HG03095 (cell line): ENCODE data around the gene EXOC3L2.
"Not testable (repeated sequence)": the region's sequence is repeated elsewhere in the genome, so short reads cannot be mapped to it uniquely, and the experiment has no call there.

Source experiments
- ATAC-seq: cut with Tn5 transposase; IDR thresholded peaks from one replicate; pipeline ENCODE4 v1.9.1; 2021; ENCODE audit warnings: moderate library complexity; ENCODE audit not compliant: unreplicated experiment

EXOC3L2 gene

DNA sequence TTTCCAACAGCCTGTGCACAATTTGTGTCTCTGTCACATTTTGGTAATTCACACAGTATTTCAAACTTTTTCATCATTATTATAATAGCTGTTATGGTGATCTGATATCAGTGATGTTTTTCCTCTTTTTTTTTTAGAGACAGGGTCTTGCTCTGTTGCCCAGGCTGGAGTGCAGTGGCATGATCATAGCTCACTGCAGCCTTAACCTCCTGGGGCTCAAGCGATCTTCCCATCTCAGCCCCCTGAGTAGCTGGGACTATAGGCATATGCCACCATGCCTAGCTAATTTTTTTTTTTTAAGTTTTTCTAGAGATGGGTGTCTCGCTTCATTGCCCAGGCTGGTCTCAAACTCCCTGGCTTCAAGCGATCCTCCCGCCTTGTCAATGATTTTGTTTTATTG, 11.6 kb upstream of the EXOC3L2 start:
- ATAC-seq, result no peak

DNA sequence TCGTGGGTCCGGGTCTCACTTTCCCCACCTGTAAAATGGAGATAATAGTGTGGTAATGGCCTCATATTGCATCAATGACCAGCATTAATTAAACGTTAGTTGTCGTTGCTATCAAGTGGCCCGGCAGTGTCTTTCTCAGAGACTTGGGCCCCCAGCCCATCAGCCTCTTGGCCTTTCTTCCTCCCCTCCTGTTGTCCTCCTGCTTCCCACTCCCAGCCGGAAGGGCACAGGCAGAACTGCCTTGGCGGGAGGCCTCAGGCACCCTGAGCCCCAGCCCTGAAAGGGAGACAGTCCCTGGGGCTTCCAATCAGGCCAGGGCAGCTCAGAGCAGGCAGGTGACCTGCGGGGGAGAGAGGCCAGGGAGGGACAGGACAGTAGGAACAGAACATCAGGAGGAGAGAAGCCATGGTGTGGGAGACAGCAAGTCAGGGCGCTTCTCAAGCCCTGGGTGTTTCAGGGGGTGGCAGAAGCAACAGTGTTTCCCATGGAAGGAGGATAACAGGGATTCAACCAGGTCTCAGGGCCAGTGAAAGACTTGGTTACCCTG, 10.5 kb upstream of the EXOC3L2 start:
- no peak for ATAC-seq

DNA sequence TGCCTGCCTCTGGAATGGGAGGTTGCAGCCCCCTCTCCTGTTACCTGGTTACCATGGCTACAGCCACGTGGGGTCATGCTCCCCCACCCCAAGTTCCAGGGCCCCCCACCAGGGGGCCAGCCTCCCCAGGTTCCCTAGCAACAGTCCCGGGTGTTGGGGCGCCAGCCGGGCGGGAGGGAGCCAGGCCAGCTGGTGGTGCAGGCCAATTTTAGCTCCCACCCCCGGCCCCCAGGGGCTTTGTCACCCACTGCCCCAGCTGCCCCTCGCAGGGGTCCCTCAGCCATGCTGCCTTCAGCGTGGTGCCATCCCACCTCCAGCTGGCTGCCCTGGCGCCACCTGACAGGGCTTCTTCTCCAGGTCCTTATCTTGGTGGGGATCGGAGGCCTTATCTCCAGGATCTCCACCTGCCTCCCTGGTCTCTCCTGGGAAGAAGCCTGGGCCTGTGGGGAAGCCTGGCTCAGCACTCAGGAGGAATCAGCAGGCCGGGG, 8.9 kb upstream of the EXOC3L2 start:
- ATAC-seq, result no peak

DNA sequence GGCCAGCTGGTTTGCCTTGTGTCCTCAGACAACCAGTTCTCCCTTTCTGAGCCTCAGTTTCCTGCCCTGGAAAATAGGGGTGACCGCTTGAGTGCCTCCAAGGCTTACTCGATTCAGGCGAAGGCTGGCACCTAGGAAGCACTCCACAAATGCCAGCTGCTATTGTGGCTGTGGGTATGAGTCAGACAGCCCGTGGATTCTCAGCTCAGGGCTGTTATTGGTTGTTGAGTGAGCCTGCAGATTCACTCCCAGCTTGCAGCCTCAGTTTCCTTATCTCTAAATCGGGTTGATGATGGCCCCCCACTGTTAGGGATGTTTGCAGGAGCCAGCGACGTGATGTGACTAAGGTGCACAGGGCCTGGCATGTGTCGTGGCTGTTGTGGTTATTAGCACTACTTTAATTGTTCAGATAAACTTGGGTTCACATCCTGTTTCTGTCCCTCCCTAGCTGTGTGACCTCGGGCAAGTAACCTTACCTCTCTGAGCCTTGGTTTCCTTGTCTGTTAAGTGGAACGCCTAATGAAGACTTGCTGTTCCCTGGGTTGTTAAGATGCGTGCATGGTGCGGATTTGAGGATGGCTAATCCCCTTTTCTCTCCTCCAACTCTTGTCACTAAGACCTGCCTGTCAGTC, 8.3 kb upstream of the EXOC3L2 start:
- ATAC-seq, result no peak

DNA sequence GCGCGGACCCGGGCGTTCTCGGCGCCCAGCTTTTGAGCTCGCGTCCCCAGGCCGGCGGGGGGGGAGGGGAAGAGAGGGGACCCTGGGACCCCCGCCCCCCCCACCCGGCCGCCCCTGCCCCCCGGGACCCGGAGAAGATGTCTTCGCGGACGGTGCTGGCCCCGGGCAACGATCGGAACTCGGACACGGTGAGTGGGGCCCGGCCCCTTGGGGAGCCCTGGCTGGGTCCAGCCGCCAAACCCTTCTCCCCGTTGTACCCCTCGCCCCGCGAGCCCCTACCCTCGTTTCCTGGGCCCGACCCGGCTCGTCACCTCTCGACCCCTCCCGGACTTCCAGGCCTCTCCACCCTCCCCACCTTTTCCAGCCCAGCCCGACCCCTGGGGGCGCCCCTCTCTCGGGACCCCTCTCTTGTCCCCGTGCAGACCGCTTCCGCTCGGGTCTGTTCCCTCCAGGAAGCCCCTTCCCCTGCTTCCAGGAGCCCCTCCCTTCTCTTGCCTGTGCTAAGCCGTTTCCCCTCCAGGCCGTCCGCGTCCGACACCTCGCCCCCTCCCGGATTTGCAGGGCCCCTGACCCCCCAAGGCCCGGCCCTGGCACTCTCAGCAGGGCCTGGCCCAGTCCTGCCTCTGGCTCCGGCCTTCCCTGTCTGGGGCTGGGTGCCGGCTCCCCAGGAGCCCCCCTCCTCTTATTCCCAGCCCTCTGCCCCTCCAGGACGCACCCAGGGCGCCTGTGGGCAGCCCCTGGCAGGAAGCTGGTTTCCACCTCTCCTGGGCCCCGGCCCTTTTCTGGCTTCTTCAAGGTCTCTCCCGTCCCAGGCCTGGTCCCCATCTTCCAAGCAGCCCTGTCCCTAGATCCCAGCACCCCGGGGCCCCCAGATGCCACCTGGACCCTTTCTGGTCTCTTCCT, 6.5 kb upstream of the EXOC3L2 start:
- ATAC-seq, result no peak

DNA sequence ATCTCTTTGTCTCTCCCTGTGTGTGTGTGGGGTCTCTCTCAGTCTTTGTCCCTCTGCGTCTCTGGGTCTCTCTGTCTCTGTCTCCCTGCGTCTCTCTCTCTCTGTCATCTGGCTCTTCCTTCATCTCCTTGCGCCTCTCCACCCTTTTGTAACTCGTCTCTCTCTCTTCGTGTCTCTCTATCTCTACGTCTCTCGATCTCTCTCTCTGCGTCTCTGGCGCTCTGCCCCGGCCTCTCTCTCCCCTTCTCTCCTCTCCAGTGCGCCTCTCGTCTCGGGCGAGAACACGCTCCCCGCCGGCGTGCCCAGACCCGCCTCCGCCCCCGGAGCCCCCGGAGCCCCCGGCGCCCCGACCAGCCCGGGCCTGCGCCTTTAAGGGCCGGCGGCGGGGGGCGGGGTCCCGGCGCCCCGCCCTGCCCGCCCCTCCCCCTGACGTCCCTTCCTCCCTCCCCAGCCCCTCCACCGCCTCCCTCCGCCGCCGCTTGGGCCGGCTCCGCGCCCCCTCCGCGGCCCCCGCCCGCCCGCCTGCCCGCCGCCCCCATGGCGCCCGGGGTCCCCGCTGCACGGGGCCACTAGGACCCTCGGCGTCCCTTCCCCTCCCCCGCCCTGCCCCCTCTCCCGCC, 5.7 kb upstream of the EXOC3L2 start, which contains the start of gene MARK4:
TSS of gene MARK4 (plus strand) at position 440 of the 620 bp plus-strand sequence. CDS start 318 bp downstream, outside the sequence.
- ATAC-seq, result no peak

DNA sequence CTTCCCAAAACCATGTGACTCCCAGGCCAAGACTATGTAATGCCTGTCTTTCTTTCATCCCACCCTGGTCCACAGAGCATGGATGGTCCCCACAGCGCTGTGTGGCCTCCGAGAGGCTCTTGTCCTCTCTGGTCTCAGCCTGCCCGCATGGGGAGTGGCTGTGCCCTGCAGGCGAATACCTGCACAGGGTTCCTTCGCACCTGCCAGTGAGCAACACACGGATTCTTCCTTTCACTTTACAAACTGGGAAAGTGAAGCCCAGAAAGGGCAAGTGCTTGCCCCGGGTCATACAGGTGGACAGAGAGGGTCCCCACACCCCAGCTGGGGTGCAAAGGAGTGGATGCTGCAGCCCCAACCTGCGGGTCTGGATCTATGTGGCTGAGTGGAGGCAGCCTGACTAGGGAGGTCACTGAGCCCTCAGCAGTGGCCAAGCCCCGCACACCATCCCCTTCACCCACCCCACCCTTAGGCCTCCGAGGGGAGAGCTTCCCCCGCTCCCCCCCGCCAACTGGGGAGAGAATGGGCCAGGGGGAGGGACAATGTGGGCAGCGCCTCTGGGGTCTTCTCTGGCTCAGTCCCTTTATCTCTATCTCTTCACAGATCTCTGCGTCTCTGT, 5.1 kb upstream of the EXOC3L2 start:
- ATAC-seq, result no peak

DNA sequence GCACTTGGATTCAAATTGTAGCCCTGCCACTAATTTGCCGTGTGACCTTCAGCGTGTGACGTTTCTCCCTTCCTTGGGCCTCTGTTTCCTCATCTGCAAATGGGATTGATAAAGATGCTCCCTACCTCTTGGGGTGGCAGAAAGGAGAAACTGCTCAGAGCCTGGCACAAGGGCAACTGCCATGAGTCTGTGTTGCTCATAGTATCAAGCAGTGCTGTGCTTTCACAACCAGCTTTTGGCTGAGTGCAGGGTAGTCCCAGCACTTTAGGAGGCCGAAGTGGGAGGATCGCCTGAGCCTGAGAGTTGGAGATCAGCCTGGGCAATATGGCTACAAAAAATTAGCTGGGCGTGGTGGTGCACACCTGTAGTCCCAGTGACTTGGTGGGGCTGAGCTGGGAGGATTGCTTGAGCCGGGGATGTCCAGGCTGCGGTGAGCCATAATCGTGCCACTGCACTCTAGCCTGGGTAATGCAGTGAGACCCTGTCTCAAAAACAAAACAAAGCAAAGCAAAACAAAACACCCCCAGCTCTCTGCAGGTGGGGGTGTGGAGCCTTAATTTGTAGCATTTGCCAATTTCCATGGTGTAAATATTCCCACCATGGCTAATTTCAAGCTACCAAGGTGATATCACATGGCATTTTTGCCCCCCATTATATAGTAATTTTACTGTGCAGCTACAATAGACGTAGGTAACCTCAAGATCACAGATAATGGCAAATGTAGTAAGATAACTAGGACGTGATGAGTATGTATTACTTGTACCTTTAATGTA, 4.2 kb upstream of the EXOC3L2 start:
- ATAC-seq, result no peak

DNA sequence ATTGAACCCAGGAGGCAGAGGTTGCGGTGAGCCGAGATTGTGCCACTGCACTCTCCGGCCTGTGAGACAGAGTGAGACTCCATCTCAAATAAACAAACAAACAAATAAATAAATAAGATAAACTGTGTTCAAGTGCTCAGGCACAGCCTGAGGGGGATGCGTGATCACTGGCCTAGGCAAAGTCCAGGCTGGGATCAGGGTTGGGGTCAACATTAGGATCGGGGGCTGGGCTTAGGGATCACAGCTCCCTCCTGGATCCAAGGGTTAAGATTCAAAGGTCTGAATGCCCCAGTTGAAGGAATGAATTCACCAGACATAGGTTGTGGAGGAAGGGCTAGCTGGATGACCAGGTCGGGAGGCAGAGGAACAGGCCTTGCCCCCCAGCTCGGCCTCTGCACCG, 1.9 kb upstream of the EXOC3L2 start:
- ATAC-seq, result no peak

DNA sequence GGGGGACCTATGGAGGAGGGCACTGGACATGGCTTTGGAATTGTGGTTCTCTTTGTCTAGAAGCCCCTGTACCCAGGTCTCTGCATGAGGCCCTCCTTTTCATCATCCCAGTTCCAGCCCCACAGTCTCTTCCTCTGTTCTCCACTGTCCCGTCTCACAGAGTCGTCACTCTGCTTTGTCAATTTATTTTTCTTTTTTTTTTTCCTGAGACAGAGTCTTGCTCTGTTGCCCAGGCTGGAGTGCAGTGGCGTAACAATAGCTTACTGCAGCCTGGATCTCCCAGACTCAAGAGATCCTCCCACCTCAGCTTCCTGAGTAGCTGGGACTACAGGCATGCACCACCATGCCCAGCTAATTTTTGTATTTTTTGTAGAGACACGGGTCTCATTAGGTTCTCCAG, 619 bp upstream of the EXOC3L2 start:
- ATAC-seq, result no peak

DNA sequence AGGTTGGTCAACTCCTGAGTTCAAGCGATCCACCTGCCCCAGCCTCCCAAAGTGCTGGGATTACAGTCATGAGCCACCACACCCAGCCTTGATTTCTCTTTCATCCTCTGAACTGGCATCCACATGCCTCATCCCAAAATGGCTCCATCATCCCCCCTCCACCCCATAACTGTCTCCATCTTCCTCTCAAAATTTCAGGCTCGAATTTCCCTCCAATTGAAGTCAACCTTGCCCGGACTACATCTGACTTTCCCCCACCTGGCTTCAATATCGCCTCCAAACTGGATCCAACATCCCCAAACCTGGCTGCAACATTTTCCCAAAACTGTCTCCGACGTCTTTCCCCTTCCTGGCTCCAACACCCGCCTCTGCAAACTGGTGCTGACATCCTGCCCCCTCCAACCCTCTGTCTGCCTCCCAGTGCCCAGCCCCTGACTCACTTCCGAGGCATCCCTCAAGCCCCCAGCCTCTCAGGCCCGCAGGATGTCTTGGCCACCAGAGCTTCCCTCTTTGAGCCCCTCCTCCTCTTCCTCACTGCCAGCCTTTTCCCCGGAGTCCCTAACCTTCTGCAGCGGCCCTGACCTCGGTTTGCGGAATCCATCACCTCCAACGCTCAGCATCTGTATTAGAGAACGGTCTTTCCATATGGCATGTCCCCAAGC, 943 bp downstream of the EXOC3L2 start:
- no peak for ATAC-seq

DNA sequence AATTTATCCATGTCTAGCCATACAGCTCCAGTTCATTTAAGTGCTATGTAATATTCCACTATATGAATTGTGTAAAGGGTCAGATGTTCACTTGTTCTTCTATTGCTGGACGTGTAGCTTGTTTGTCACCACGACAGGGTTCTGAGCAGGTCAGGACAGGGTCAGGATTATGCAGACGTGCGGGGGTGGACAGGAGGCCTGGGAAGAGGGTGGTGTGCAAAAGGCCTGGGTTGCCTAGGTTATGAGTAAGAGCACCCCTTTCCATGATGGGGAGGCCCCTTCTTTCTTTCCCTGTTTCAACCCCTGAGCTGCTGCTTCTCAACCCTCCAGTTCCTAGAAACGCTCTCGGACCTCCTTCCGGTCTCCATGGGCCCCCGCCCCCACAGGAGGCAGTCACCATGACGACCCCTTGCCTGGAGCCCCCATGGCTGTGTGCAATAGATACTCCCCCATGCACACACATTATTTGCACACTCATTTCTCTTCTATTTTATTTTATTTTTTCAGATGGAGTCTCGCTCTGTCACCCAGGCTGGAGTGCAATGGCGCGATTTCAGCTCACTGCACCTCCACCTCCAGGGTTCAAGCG, 2.0 kb downstream of the EXOC3L2 start:
- no peak for ATAC-seq

DNA sequence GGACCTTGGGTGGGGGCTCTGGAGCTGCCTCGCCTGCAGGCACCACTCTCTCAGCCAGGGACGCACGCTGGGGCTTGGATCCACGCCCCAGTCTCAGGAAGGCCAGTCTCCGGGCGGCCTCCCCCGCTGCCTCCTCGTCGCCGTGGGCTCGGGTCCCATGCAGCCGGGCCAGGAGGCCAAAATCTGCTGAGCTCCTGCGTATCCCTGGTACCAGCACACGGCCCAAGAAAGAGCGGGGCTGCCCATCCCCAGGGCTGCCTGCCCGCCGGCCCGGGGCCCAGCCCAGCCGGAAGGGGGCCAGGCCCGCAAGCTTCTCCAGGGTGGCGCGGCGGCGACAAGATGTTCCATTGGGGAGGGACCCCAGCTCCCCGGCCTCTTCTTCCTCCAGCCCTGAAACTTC, 6.7 kb downstream of the EXOC3L2 start:
- no peak for ATAC-seq

DNA sequence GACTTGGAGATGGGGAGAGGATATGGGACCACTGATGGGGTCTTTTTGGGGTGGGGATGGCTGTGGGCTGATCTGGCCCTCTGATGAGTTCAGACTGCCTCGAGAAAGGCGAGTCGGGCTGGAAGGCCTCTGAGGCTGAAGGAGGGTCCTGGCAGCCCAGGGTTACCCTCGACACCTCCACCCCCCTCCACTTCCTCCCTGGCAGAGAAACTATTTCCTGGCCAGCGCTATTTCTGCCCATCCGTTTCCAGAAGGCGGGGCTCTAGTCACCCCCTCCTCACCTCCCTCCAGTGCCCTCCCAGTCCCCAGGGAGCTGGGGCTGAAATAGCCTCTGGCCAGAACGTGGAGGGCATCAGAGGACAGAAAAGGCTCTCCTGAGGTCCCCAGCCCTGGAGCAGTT, 9.7 kb downstream of the EXOC3L2 start:
- ATAC-seq, result no peak

DNA sequence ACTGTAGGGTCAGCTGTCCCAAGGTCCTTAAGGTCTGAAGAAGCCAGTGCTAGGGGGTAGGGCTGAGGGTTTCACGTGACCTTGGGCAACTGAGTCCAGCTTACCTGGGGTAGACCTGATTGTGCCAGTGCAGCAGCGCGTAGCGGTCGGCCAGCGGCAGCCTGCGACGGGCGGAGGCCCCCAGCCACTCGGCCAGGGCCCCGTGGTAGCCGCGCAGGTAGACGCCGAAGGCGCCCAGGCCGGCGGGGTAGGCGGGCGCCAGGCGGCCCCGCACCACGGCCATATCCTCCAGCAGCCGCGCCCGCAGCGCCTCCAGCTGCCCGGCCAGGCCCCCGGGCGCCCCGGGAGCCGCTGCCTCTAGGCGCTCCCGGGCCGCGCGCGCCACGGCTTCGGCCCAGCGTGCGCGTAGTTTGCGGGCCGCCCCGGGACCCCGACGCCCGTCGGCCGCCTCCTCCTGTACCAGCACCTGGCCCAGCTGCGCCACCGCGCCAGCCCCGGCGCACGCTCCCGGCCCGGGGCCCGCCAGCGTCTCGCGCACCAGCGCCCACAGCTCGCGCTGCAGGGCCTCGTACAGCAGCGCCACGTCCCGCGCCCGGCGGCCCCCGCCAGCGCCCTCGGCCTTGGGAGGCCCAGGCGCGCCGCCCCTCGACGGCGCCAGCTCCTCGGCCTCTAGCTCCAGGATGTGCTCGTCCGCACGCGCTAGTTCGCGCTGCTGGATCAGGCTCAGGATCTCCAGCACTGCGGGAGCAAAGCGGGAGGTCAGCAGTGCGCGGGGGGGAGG, 10.9 kb downstream of the EXOC3L2 start:
- ATAC-seq, result no peak

DNA sequence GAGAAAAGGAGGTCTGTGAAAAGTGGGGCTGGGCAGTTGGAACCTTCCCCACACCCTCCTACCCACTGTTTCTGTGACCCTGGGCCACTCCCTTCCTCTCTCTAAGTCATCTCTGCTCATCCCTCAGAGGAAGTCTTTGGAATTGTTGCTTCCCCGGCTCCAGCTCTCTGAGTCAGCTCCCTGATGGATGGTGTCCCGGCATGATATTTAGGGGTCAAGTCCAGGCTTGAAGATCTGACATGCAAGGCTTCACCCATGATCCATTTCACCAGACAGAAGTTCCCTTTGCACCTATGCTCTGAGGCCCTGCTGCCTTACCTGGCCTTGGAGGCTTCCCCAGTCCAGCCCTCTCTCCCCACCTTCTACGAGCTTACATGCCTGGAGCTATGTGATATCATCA, 13.3 kb downstream of the EXOC3L2 start:
- no peak for ATAC-seq

DNA sequence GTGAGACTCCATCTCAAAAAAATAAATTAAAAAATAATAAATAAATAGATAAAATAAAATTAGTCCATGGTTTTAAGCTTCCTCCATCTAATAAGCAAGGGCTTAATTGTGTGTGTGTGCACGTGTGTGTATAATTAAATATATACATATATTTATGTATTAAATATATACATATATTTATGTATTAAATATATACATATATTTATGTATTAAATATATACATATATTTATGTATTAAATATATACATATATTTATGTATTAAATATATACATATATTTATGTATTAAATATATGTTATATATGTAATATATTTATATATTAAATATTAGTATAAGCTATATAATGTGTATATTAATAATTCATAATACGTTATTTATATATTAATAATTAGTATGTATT, 16.2 kb downstream of the EXOC3L2 start:
- not testable (repeated sequence) for ATAC-seq

DNA sequence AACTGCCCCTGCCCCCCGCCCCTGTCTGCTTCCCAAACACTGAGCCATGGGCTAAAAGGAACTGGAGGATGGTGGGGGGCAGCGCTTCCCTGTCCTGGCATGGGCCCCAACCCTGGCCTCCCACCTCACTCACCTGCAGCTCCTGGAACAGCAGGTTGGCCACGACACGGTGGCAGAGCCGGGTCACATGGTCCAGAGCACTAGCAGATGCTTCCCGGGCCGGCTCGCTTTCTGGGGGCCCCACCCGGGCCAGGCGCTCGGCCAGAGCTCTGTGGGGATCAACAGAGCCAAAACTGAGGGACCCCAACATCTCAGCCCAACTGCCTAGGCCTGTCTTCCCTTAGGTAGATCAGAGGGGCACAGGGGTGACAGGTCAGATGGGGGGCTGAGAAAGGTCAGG, 20.6 kb downstream of the EXOC3L2 start:
- no peak for ATAC-seq

DNA sequence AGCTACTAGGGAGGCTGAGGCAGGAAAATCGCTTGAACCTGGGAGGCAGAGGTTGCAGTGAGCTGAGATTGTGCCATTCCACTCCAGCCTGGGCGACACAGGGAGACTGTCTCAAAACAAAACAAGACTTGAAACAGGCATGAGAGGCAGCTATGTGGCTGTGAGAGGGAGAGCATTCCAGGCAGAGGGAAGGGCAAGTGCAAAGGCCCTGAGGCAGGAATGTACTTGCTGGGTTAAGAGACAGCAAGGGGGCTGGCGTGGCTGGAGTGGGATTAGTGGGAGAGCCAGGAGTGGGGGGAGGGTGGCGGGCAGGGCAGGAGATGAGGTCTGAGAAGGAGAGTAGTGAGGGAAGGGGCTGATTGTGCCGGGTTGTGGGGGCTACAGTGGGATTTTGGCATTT, 21.3 kb downstream of the EXOC3L2 start:
- no peak for ATAC-seq
